ENCODE data around the gene FBXL22. TPM values are rescaled to one million over a fixed set of nuclear protein-coding genes. Genes with fewer than 3 reads are reported as not detected.

FBXL22 gene
- total and polyA plus RNA-seq, 2 donors (not counting 1 experiment from before 2014, with no cell fraction given), result 0.50 to 0.87 TPM

DNA sequence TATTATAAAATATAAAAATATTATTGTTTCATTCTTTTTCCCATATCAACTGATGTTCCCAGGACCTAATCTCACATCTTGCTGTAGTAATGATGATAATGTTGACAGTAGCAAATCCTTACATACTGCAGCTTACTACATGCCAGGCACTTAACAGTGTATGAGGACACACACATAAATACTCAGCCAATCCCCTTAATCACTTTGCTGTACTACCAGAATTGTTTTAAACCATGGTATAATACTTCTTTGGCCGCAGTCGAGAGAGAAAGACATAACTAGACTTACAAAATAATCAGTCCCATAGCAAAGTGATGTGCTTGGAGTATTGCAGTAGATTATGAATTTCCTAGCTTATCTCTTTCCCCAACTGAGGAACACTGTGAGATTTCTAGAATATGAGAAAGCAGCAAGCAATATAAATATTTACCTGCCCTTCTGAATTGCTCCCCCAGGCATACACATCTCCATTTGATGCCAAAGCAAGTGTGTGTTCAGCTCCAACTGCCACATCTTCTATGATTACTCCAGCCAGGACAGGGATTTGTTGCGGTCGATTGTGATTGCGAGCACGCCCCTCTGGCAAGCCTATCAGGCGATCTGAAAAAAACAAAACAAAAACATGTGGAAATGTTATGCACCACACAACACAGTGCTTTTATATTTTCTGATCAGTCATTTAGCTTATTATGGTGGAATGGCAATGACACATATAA lies 33.0 kb downstream of the FBXL22 start:
- H3K36me3 ChIP-seq (ENCODE audit: control insufficient read depth, insufficient read depth, low read length), result peaks cover 13% of the 10 kb centered on the region

DNA sequence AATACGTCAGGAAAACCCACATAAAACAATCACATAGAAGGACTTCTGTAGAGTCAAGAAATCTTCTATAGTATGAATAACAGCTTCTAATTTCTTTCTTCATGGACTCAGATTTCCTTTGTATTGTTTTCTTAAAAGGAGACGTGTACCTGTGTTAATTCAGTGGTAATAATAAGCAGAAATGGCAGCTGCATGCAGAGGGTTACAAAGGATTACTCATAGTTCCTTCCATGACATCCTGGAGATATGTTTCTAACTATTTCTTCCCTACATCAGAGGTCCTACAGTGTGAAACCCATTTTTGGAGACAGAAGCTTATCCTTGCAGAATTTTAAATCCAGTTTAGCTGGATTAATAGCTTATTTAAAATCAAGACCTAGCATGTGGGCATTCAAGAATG lies 36.1 kb downstream of the FBXL22 start:
- H4K20me1 ChIP-seq (ENCODE audit: control insufficient read depth, extremely low read depth, insufficient read depth, low read length), result no peaks in the 10 kb centered on the region
- no peaks in the 10 kb centered on the region for H3K4me1 ChIP-seq (ENCODE audit: control insufficient read depth, extremely low read depth, insufficient read depth, low read length)
- no peak overlapping the region for H3K4me2 ChIP-seq (ENCODE audit: extremely low read depth, insufficient read depth, low read length)
- peaks cover 6% of the 10 kb centered on the region for H3K36me3 ChIP-seq (ENCODE audit: control insufficient read depth, insufficient read depth, low read length)
- H3K27ac ChIP-seq (ENCODE audit: insufficient read depth, low read length), result no peak overlapping the region
- H3K27me3 ChIP-seq (ENCODE audit: control insufficient read depth, insufficient read depth, low read length), result no peaks in the 10 kb centered on the region
- H3K4me3 ChIP-seq (replicated peaks in 1 of 4; ENCODE audit: control extremely low read depth in 1 of 4, insufficient read depth in 1 of 4, low read depth in 3 of 4, low read length in 4 of 4), result no peak overlapping the region
- no peak overlapping the region for H3K9ac ChIP-seq (ENCODE audit: insufficient read depth, low read length)
- no peak for DNase-seq (ENCODE audit: low read depth in 2 of 2)
- TF ChIP-seq, protein P1, sequence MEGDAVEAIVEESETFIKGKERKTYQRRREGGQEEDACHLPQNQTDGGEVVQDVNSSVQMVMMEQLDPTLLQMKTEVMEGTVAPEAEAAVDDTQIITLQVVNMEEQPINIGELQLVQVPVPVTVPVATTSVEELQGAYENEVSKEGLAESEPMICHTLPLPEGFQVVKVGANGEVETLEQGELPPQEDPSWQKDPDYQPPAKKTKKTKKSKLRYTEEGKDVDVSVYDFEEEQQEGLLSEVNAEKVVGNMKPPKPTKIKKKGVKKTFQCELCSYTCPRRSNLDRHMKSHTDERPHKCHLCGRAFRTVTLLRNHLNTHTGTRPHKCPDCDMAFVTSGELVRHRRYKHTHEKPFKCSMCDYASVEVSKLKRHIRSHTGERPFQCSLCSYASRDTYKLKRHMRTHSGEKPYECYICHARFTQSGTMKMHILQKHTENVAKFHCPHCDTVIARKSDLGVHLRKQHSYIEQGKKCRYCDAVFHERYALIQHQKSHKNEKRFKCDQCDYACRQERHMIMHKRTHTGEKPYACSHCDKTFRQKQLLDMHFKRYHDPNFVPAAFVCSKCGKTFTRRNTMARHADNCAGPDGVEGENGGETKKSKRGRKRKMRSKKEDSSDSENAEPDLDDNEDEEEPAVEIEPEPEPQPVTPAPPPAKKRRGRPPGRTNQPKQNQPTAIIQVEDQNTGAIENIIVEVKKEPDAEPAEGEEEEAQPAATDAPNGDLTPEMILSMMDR (conservative IDR thresholded peaks at IDR 0.05 in 1 of 2, IDR thresholded peaks at IDR 0.05 in 1 of 2; ENCODE audit: low read depth in 1 of 2, low read length in 2 of 2), result no peak
- TF ChIP-seq EZH2 (IDR thresholded peaks at IDR 0.05; ENCODE audit: low read length, missing control alignments), result no peak
- H2AFZ ChIP-seq (ENCODE audit: low read length), result no peak overlapping the region
- no peaks in the 10 kb centered on the region for H3K79me2 ChIP-seq (ENCODE audit: control insufficient read depth, insufficient read depth, low read length)
- no peaks in the 10 kb centered on the region for H3K9me3 ChIP-seq (ENCODE audit: control insufficient read depth, insufficient read depth, low read depth, low read length)

More for the DNA sequence above, 33.0 kb downstream of the FBXL22 start:
- TF ChIP-seq, protein P1 (conservative IDR thresholded peaks at IDR 0.05 in 1 of 2, IDR thresholded peaks at IDR 0.05 in 1 of 2; ENCODE audit: low read depth in 1 of 2, low read length in 2 of 2), result no peak
- TF ChIP-seq EZH2 (IDR thresholded peaks at IDR 0.05; ENCODE audit: low read length, missing control alignments), result no peak
- H3K27ac ChIP-seq (ENCODE audit: insufficient read depth, low read length), result no peak overlapping the region
- H3K4me3 ChIP-seq (replicated peaks in 1 of 4; ENCODE audit: control extremely low read depth in 1 of 4, insufficient read depth in 1 of 4, low read depth in 3 of 4, low read length in 4 of 4), result no peak overlapping the region
- H3K9ac ChIP-seq (ENCODE audit: insufficient read depth, low read length), result no peak overlapping the region
- DNase-seq (ENCODE audit: low read depth in 2 of 2), result no peak
- H2AFZ ChIP-seq (ENCODE audit: low read length), result no peak overlapping the region
- H4K20me1 ChIP-seq (ENCODE audit: control insufficient read depth, extremely low read depth, insufficient read depth, low read length), result no peaks in the 10 kb centered on the region
- no peaks in the 10 kb centered on the region for H3K4me1 ChIP-seq (ENCODE audit: control insufficient read depth, extremely low read depth, insufficient read depth, low read length)
- H3K4me2 ChIP-seq (ENCODE audit: extremely low read depth, insufficient read depth, low read length), result no peak overlapping the region
- no peaks in the 10 kb centered on the region for H3K79me2 ChIP-seq (ENCODE audit: control insufficient read depth, insufficient read depth, low read length)
- H3K9me3 ChIP-seq (ENCODE audit: control insufficient read depth, insufficient read depth, low read depth, low read length), result no peaks in the 10 kb centered on the region
- no peaks in the 10 kb centered on the region for H3K27me3 ChIP-seq (ENCODE audit: control insufficient read depth, insufficient read depth, low read length)

DNA sequence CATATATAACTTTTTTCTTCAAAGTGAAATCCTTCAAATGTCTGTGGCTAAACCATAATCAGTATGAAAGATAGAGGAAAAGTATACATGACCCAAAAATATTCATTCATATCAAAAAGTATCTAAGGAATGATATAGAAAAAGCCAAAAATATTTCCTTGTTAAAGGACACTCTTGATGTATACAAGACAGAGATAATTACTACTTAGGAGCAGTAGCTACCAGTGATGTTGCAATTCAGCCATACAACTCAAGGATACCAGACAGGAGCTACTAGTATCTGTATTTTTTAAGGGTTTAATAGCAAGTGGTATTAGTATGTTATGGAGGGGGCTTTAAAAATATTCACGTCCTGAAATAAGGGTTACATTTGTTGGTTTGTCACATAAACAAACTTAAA lies 37.0 kb downstream of the FBXL22 start:
- H3K27ac ChIP-seq (ENCODE audit: insufficient read depth, low read length), result no peak overlapping the region
- H3K4me1 ChIP-seq (ENCODE audit: control insufficient read depth, extremely low read depth, insufficient read depth, low read length), result no peaks in the 10 kb centered on the region
- no peak overlapping the region for H3K4me2 ChIP-seq (ENCODE audit: extremely low read depth, insufficient read depth, low read length)
- DNase-seq (ENCODE audit: low read depth in 2 of 2), result peak in 1 of 2 donors; percentile 6
- no peak overlapping the region for H3K9ac ChIP-seq (ENCODE audit: insufficient read depth, low read length)
- H3K79me2 ChIP-seq (ENCODE audit: control insufficient read depth, insufficient read depth, low read length), result no peaks in the 10 kb centered on the region
- H2AFZ ChIP-seq (ENCODE audit: low read length), result no peak overlapping the region
- H3K4me3 ChIP-seq (replicated peaks in 1 of 4; ENCODE audit: control extremely low read depth in 1 of 4, insufficient read depth in 1 of 4, low read depth in 3 of 4, low read length in 4 of 4), result no peak overlapping the region
- H3K27me3 ChIP-seq (ENCODE audit: control insufficient read depth, insufficient read depth, low read length), result no peaks in the 10 kb centered on the region
- H3K9me3 ChIP-seq (ENCODE audit: control insufficient read depth, insufficient read depth, low read depth, low read length), result no peaks in the 10 kb centered on the region
- no peak for TF ChIP-seq EZH2 (IDR thresholded peaks at IDR 0.05; ENCODE audit: low read length, missing control alignments)
- TF ChIP-seq, protein P1 (conservative IDR thresholded peaks at IDR 0.05 in 1 of 2, IDR thresholded peaks at IDR 0.05 in 1 of 2; ENCODE audit: low read depth in 1 of 2, low read length in 2 of 2), result no peak
- H4K20me1 ChIP-seq (ENCODE audit: control insufficient read depth, extremely low read depth, insufficient read depth, low read length), result no peaks in the 10 kb centered on the region
- H3K36me3 ChIP-seq (ENCODE audit: control insufficient read depth, insufficient read depth, low read length), result peaks cover 6% of the 10 kb centered on the region
